CD4-positive, alpha-beta T cell (primary cell): ENCODE measurements around the gene KRT79. TPM values are rescaled to one million over a fixed set of nuclear protein-coding genes. Genes with fewer than 3 reads are reported as not detected.

Experiments used
- ATAC-seq: fragments of 200-7000 bp; cut with Tn5 transposase; one replicate; pipeline ENCODE4 v1.10.0; 2022; ENCODE audit warnings: mild to moderate bottlenecking; ENCODE audit not compliant: poor library complexity
- CTCF ChIA-PET: fragments of 350-600 bp; sonication (Branson Sonifier 250); formaldehyde crosslinking; loops from one replicate; lab custom pipeline; 2021; ENCODE audit warnings: antibody characterized with exemption, inconsistent platforms; lab: Charles Lee
- POLR2A ChIA-PET: fragments of 350-600 bp; sonication (Branson Sonifier 250); formaldehyde crosslinking; loops from one replicate; lab custom pipeline; 2021; ENCODE audit warnings: antibody characterized with exemption, inconsistent platforms; lab: Charles Lee
- DNase-seq, 14 experiments: peaks; one replicate each; pipeline ENCODE4 v3.0.0-alpha.2; 2013 to 2020; ENCODE audit warnings: mixed read lengths in 2 of 14
- H3K27ac ChIP-seq, 2 donors: one replicate each; pipeline versions ENCODE4 v1.5.1 to v1.7.0; 2013; ENCODE audit warnings: low read length in 2 of 2, low read depth in 1 of 2, mild to moderate bottlenecking in 1 of 2
- H3K27me3 ChIP-seq, 2 experiments: 1 replicate in 1 of 2; 2 replicates in 1 of 2; pipeline versions ENCODE4 v1.6.1 to v1.7.0; 2013; ENCODE audit warnings: low read length in 2 of 2, control low read depth in 1 of 2, mild to moderate bottlenecking in 1 of 2, moderate library complexity in 1 of 2; ENCODE audit not compliant: insufficient read depth in 2 of 2, control insufficient read depth in 1 of 2
- H3K36me3 ChIP-seq: one replicate; pipeline ENCODE4 v1.6.1; 2013; ENCODE audit warnings: low read length, control low read depth; ENCODE audit not compliant: insufficient read depth
- H3K4me1 ChIP-seq: one replicate; pipeline ENCODE4 v1.6.1; 2013; ENCODE audit warnings: low read length, control low read depth; ENCODE audit not compliant: insufficient read depth
- H3K4me3 ChIP-seq: one replicate; pipeline ENCODE4 v1.5.1; 2013; ENCODE audit warnings: mild to moderate bottlenecking, low read length, moderate library complexity
- H3K9me3 ChIP-seq, 2 experiments: 1 replicate in 1 of 2; 2 replicates in 1 of 2; pipeline versions ENCODE4 v1.6.1 to v1.7.0; 2013; ENCODE audit warnings: low read length in 2 of 2, mild to moderate bottlenecking in 2 of 2, control low read depth in 1 of 2, moderate library complexity in 1 of 2; ENCODE audit not compliant: control insufficient read depth in 1 of 2, insufficient read depth in 1 of 2
- H3K27ac Mint-ChIP-seq: one replicate; pipeline ENCODE4 v1.8.0; 2020; ENCODE audit warnings: mixed read lengths
- H3K27me3 Mint-ChIP-seq: one replicate; pipeline ENCODE4 v1.8.0; 2021; ENCODE audit warnings: mixed read lengths
- H3K36me3 Mint-ChIP-seq: one replicate; pipeline ENCODE4 v1.8.0; 2021; ENCODE audit warnings: low read depth, mixed read lengths
- H3K4me1 Mint-ChIP-seq: one replicate; pipeline ENCODE4 v1.8.0; 2021; ENCODE audit warnings: low read depth, mixed read lengths
- H3K4me3 Mint-ChIP-seq: one replicate; pipeline ENCODE4 v1.8.0; 2020; ENCODE audit warnings: mild to moderate bottlenecking, mixed read lengths
- H3K9me3 Mint-ChIP-seq: one replicate; pipeline ENCODE4 v1.8.0; 2020; ENCODE audit warnings: mixed read lengths
- intact Hi-C, 2 experiments: fragments of 100-400 bp; cut with DNase I in 1 of 2; cut with micrococcal nuclease in 1 of 2; formaldehyde crosslinking; loops; one replicate each; pipeline versions ENCODE4 v1.15.1 to v1.9.0; 2023 to 2025; cut with DNase I, micrococcal nuclease
- total RNA-seq, 174 experiments: library from RNA in 2 of 174; stranded (reverse) in 2 of 174; gene quantifications; one replicate each; pipeline ENCODE4 v1.2.3 and lab custom pipeline; 2021 to 2026
- TF ChIP-seq, protein P1 (sequence below): fragments of 200-600 bp; IDR thresholded peaks from one replicate; pipeline ENCODE4 v1.8.0; 2022; ENCODE audit warnings: antibody characterized with exemption, mild to moderate bottlenecking

KRT79 gene
- total RNA-seq, 2 experiments from 2014 or later = not detected

DNA sequence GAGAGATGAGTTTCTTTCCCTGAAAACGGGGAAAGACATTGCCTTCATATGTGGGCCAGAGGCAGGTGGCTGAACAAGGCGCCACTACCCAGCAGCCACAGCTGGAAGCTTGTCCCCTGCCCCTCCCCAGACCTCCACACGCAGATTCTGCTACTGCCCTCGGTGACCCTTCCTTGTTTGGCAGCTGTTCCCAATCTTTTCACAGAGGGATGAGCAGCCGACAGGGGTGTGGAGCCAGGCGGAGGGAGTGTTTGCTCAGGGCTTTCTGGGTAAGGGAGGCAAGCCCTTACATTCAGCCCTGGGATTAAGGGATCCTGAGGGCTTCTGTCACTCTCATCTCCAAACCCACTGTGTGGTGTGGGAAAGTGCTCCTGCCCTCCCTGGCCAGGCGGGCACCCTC, 15.7 kb downstream of the KRT79 start:
- peaks cover 5% of the 10 kb centered on the region for H3K4me1 ChIP-seq
- no peaks in the 10 kb centered on the region for H3K36me3 ChIP-seq
- no peaks in the 10 kb centered on the region for H3K9me3 Mint-ChIP-seq
- no peak overlapping the region for H3K27ac ChIP-seq
- ChIA-PET POLR2A (interaction anchor here (0.8 to 1.5 kb wide), 2 partner anchors 10 to 24 kb away, joined by 3 to 4 read pairs; no protein-coding TSS in a partner anchor), CTCF (no interaction called here)
- ATAC-seq (no peak), DNase-seq (no peak)
- no peaks in the 10 kb centered on the region for H3K9me3 ChIP-seq
- H3K36me3 Mint-ChIP-seq = no peaks in the 10 kb centered on the region
- H3K4me1 Mint-ChIP-seq = peaks cover 13% of the 10 kb centered on the region
- peaks cover 0 to 3% of the 10 kb centered on the region in 2 experiments for H3K27me3 ChIP-seq
- intact Hi-C loops = no loop called here
- H3K27ac Mint-ChIP-seq = no peak overlapping the region
- H3K27me3 Mint-ChIP-seq = no peaks in the 10 kb centered on the region
- no peak overlapping the region for H3K4me3 Mint-ChIP-seq
- TF ChIP-seq, protein P1, sequence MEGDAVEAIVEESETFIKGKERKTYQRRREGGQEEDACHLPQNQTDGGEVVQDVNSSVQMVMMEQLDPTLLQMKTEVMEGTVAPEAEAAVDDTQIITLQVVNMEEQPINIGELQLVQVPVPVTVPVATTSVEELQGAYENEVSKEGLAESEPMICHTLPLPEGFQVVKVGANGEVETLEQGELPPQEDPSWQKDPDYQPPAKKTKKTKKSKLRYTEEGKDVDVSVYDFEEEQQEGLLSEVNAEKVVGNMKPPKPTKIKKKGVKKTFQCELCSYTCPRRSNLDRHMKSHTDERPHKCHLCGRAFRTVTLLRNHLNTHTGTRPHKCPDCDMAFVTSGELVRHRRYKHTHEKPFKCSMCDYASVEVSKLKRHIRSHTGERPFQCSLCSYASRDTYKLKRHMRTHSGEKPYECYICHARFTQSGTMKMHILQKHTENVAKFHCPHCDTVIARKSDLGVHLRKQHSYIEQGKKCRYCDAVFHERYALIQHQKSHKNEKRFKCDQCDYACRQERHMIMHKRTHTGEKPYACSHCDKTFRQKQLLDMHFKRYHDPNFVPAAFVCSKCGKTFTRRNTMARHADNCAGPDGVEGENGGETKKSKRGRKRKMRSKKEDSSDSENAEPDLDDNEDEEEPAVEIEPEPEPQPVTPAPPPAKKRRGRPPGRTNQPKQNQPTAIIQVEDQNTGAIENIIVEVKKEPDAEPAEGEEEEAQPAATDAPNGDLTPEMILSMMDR = no peak
- no peak overlapping the region for H3K4me3 ChIP-seq

DNA sequence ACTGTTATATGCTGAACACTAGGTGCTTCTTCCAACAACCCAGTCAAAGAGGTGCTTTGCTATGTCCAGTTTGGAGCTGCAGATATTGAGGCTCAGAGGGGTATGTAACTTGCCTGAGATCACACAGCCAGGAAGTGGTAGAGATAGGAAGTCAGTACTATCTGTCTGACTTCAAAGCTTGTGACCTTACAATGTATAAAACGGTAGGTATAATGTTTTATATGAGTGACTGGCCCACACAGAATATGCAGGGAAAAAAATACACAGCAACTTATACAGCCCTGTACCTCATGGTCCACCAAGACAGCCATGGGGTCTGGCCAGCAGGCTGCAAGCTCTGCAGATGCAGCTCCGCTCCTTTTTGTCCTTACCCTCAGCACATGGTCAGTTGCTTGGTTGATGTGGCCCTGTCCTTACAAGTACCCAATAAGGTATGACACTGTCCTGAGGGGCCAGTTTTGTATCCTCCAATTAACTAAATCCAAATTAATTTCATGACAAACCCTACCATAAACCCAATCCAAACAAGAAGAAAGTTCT, 16.3 kb downstream of the KRT79 start:
- Mint-ChIP-seq H3K9me3 (no peaks in the 10 kb centered on the region), H3K36me3 (no peaks in the 10 kb centered on the region), H3K4me1 (peaks cover 13% of the 10 kb centered on the region), H3K4me3 (no peak overlapping the region), H3K27me3 (no peaks in the 10 kb centered on the region), H3K27ac (no peak overlapping the region)
- H3K4me1 ChIP-seq = peaks cover 5% of the 10 kb centered on the region
- ATAC-seq (peak; percentile 44), DNase-seq (no peak)
- TF ChIP-seq, protein P1 = no peak
- no peak overlapping the region for H3K4me3 ChIP-seq
- no peaks in the 10 kb centered on the region for H3K9me3 ChIP-seq
- ChIA-PET CTCF (interaction anchor here (0.6 kb wide), 1 partner anchor 17 kb away, joined by 3 read pairs; no protein-coding TSS in a partner anchor), POLR2A (interaction anchor here (0.7 to 1.5 kb wide), 3 partner anchors 9 to 56 kb away, joined by 3 to 4 read pairs (median 3); no protein-coding TSS in a partner anchor)
- no peaks in the 10 kb centered on the region for H3K36me3 ChIP-seq
- intact Hi-C loops = no loop called here
- H3K27ac ChIP-seq = no peak overlapping the region
- peaks cover 0 to 3% of the 10 kb centered on the region in 2 experiments for H3K27me3 ChIP-seq

DNA sequence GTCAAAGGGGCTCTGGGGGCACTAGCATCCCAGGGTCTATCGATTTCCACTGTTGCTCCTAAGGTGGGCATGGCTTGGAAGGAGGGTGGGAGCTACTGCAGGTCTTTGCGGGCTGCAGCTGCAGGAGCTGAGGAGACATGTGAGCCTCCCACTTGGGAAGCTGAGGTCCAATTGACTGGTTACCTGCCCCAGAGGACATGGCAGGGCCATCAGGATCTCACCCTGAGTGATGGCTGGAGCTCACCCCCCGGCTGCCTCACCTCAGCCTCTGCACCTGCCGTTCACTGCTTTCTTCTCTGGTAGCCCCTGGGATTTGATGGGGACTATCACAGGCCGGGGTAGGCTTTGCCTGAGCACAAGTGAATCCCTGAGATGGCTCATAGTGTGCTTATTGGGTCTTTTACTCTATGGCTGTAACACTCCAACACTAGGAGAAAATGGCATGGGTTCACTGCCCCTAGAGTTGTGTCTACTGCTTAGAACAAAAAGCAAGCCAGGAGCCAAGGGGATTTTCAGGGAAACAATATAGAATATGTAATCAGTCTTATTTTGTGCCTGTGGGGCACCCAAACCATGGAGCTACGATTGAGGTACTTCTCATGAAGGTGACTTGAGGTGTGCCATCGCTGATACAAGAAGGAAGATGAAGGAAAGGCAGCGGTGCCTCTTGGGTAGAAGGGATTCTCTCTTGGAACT, 17.0 kb downstream of the KRT79 start:
- intact Hi-C loops = no loop called here
- Histone ChIP-seq H3K27me3 (peaks cover 0 to 3% of the 10 kb centered on the region in 2 experiments), H3K27ac (no peak overlapping the region), H3K9me3 (no peaks in the 10 kb centered on the region), H3K4me3 (no peak overlapping the region), H3K4me1 (peaks cover 3% of the 10 kb centered on the region), H3K36me3 (no peaks in the 10 kb centered on the region)
- Mint-ChIP-seq H3K9me3 (no peaks in the 10 kb centered on the region), H3K36me3 (no peaks in the 10 kb centered on the region), H3K4me3 (no peak overlapping the region), H3K27me3 (no peaks in the 10 kb centered on the region), H3K27ac (no peak overlapping the region), H3K4me1 (peaks cover 13% of the 10 kb centered on the region)
- ChIA-PET POLR2A (interaction anchor here (0.7 to 1.5 kb wide), 2 partner anchors 9 to 57 kb away, joined by 3 to 4 read pairs; no protein-coding TSS in a partner anchor), CTCF (no interaction called here)
- ATAC-seq (no peak), DNase-seq (no peak)
- TF ChIP-seq, protein P1 = no peak
